AG10803 (cell line): ENCODE data around the gene CCDC188.

Experiments
- DNase-seq: peaks from one replicate; pipeline ENCODE4 v3.0.0; 2010; ENCODE audit warnings: low read depth
- H3K4me3 ChIP-seq: 2 replicates; pipeline ENCODE4 v1.5.1; 2011; ENCODE audit warnings: mild to moderate bottlenecking, low read length, control low read depth
- CTCF ChIP-seq: conservative IDR thresholded peaks from 2 replicates; pipeline ENCODE4 v1.5.1; 2011; ENCODE audit warnings: mild to moderate bottlenecking, low read length, control low read depth, inconsistent platforms

Gene CCDC188

GRCh38 chr22:20188567-20188877 lies 37.7 kb upstream of the CCDC188 start:
- no peak for DNase-seq
- no peak for TF ChIP-seq CTCF
- no peak overlapping the region for H3K4me3 ChIP-seq

- no peak for TF ChIP-seq CTCF
- DNase-seq: no peak
- H3K4me3 ChIP-seq: no peak overlapping the region
Observed at GRCh38 chr22:20187777-20188566, 37.1 kb upstream of the CCDC188 start.

GRCh38 chr22:20186871-20187546 lies 36.2 kb upstream of the CCDC188 start:
- no peak for TF ChIP-seq CTCF
- no peak overlapping the region for H3K4me3 ChIP-seq
- DNase-seq: no peak

- no peak for DNase-seq
- no peak for TF ChIP-seq CTCF
- no peak overlapping the region for H3K4me3 ChIP-seq
Observed at GRCh38 chr22:20186183-20186870, 35.5 kb upstream of the CCDC188 start.

GRCh38 chr22:20185750-20186149 lies 34.9 kb upstream of the CCDC188 start:
- no peak for TF ChIP-seq CTCF
- H3K4me3 ChIP-seq: no peak overlapping the region
- DNase-seq: no peak

- no peak overlapping the region for H3K4me3 ChIP-seq
- no peak for TF ChIP-seq CTCF
- no peak for DNase-seq
Observed at GRCh38 chr22:20184501-20185165, 33.8 kb upstream of the CCDC188 start.
